ENCODE data around the gene BTRC.
"Not testable (repeated sequence)": the region's sequence is repeated elsewhere in the genome, so short reads cannot be mapped to it uniquely, and the experiment has no call there.

The BTRC gene

DNA sequence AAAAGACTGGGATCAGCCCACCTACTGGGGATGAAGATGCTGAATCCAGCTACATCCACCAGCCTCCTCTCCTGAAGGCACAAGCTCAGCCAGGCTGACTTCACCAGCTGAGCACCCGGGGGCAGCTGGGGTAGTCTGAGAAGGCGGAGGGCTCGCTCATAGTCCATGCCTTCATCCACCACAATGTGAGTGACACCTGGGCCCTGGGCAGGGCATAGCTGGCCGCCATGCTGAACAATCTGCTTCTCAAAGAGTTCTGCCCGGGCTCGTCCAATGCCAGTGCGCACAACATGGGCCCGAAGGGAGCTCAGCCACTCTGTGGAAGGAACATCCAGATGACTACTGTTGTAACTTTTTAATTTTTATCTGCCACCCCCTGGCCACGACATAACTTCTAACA lies 231.9 kb downstream of the BTRC start:
- DNase-seq (ENCODE audit: low read depth in 2 of 2): no peak

DNA sequence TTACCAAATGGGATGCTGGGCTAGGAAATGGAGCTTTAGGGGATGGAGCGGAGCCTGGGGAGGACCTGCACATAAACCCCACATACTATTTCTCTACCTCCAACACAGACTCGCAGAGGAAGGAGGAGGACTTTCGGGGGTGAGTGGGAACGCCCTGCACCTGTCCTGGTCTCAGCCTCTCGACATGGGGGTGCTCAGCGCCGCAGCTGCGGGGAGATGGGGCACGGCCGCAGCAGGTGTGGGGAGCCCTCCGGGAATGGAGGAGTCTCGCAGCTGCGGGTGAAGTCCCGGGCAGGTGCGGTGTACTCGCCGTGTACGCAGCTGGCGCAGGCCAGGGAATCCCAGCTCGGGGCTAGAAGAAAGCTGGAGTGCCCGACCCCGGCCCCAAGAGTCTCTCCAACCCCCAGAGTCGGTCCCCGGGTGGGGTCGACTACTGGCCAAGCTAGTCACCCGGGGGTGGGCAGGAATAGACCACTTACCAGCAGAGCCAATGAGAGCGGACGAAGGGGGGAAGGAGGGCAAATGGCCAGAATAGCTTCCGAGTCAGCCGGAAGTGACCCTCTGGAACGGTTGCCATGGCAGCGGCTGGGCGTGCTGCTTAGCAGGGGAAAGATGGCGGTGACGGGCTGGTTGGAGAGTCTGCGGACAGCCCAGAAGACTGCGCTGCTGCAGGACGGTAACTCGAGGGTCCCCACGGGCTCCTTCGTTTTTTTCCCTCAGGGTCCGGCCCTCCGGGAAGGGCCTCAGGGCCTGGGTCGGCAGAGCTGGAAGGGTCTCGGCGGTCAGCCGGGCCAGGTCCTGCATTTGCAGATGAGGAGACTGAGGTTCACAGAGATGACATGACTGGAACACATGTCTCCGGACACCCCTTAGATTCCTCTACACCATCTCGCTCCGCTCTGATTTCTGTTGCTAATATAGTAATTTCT lies 234.0 kb downstream of the BTRC start, which contains the start of the genes DPCD and POLL:
Gene DPCD, plus strand, starts transcription at position 597 of the 929 bp plus-strand sequence. Its CDS starts 16 bp downstream, at position 613.
Gene POLL, minus strand, starts transcription at position 533 of the 929 bp plus-strand sequence. CDS start 897 bp downstream, outside the sequence.
- DNase-seq (ENCODE audit: low read depth in 2 of 2): peak; percentile 93 to 94

DNA sequence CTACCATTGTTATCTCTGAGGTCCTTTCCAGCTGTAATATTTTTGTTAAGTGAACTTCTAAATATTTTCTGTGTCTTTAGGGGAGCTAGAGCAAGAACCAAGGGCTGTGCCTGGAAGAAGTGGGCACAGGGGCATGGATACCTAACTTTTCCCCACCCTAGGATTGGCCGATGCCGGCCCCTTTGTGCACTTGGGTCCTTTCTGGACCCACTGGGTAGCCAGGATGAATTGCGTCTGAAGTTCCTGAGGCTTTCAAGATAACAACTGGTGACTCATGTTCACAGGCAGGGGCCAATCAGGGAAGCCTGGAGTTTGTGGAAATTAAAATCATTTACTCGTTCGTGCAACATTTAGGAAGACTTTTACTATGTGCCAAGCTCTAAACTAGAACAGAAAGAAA lies 234.9 kb downstream of the BTRC start:
- DNase-seq (ENCODE audit: low read depth in 2 of 2): no peak

DNA sequence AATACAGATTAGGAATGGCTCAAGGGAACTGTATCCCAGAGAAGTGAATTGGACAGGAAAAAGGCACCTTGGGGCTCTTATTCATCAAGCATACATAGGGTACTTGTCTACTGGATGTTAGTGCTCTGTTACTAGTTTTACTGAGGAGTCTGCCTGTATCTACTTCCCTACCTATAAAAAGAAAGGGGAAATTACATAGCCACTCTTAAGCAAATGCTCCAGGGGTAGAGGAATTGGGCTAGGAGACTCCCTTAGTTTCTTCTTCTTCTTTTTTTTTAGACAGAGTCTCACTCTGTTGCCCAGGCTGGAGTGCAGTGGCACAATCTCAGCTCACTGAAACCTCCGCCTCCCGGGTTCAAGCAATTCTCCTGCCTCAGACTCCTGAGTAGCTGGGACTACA lies 239.4 kb downstream of the BTRC start:
- DNase-seq (ENCODE audit: low read depth in 2 of 2): not testable (repeated sequence)

- no peak for DNase-seq (ENCODE audit: low read depth in 2 of 2)
Measured at GRCh38 chr10:101595591-101596433, 241.8 kb downstream of the BTRC start.

GRCh38 chr10:101597091-101597900 lies 243.3 kb downstream of the BTRC start:
- DNase-seq (ENCODE audit: low read depth in 2 of 2): no peak

DNA sequence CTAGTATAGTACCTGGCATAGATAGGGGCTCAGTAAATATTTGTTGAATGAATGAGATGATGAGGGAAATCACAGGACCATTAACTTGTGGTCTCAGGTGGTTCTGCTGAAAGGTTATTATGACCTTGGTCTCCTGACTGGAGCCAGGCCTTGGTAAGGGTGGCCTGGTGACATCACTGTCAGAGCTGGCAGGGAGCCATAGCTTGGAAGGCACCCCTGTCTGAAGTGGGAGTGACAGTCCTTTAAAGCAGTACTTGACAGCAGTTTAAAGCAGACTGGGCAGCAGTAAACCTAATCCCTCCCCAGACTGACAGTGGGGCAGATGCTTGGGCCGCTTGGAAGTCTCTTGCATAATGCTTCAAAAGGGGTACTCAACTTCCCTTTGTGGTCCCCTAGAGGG lies 247.6 kb downstream of the BTRC start:
- DNase-seq (ENCODE audit: low read depth in 2 of 2): no peak

GRCh38 chr10:101602761-101603398 lies 248.9 kb downstream of the BTRC start:
- peak; percentile 65 to 78 for DNase-seq (ENCODE audit: low read depth in 2 of 2)

Data from stimulated activated CD4-positive, alpha-beta T cell treated with anti-CD3 and anti-CD28 coated beads, Interleukin-4, amount 100 ng/mL, for 48 hours (primary cell).